Measurements from ENCODE around the gene CCDC93.

DNA sequence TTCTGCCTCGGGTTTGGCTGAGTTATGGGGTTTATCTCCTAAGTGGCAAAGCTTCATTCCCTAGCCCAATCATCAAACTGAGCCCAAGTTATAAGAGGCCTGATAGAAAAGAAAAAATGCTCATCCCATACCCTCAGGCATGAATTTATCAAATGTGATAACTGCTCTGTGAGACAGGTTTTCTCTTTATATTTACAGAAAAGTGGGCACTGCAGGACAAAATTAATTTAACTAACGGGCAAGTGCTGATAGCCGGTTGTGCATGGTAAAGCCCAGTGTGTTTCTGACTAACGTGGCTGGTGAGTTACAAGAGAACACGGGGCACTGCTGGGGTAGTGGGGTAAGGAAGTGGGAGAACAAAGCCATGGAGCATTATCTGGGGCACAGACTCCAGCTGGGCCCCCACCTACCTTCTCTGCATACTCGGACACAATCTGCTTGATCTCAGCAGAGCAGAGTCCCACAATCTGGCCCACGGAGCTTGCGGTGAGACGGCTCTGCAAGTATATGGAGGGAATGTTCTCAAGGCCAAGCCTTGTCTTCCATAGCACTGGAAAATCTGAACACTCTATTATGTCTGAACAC, 40.3 kb downstream of the CCDC93 start:
- TF ChIP-seq, protein P1, sequence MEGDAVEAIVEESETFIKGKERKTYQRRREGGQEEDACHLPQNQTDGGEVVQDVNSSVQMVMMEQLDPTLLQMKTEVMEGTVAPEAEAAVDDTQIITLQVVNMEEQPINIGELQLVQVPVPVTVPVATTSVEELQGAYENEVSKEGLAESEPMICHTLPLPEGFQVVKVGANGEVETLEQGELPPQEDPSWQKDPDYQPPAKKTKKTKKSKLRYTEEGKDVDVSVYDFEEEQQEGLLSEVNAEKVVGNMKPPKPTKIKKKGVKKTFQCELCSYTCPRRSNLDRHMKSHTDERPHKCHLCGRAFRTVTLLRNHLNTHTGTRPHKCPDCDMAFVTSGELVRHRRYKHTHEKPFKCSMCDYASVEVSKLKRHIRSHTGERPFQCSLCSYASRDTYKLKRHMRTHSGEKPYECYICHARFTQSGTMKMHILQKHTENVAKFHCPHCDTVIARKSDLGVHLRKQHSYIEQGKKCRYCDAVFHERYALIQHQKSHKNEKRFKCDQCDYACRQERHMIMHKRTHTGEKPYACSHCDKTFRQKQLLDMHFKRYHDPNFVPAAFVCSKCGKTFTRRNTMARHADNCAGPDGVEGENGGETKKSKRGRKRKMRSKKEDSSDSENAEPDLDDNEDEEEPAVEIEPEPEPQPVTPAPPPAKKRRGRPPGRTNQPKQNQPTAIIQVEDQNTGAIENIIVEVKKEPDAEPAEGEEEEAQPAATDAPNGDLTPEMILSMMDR (IDR thresholded peaks at IDR 0.05) = no peak
- no peak for TF ChIP-seq POLR2A (IDR thresholded peaks at IDR 0.05)

Measured in breast epithelium (tissue), 3 donors.